ENCODE measurements around the gene GNB1L. TPM values are rescaled to one million over a fixed set of nuclear protein-coding genes. Genes with fewer than 3 reads are reported as not detected.

GNB1L gene
- total RNA-seq, 2 experiments from 2014 or later: 3.0 to 6.5 TPM

- intact Hi-C loops (cut with DNase I, micrococcal nuclease): no loop called here
- Mint-ChIP-seq H3K27ac (no peak overlapping the region), H3K4me1 (ENCODE audit: low read depth) (peaks cover 23% of the 10 kb centered on the region), H3K27me3 (peaks cover 73% of the 10 kb centered on the region), H3K36me3 (ENCODE audit: low read depth) (no peaks in the 10 kb centered on the region), H3K9me3 (no peaks in the 10 kb centered on the region), H3K4me3 (peak overlapping the region; percentile 66)
- ChIA-PET POLR2A (interaction anchor here (0.7 to 1.0 kb wide), 2 partner anchors 9 to 12 kb away, joined by 3 read pairs; no protein-coding TSS in a partner anchor), CTCF (no interaction called here)
- no peak for TF ChIP-seq CTCF (IDR thresholded peaks at IDR 0.05)
- peaks cover 23% of the 10 kb centered on the region for H3K4me1 ChIP-seq (ENCODE audit: insufficient read depth, low read length)
- H3K9me3 ChIP-seq (ENCODE audit: control insufficient read depth in 1 of 2, insufficient read depth in 1 of 2, low read length in 2 of 2): peaks cover 0 to 54% of the 10 kb centered on the region in 2 experiments
- ATAC-seq (ENCODE audit: poor library complexity): no peak
- no peak for DNase-seq
- H3K36me3 ChIP-seq (ENCODE audit: insufficient read depth, low read length): no peaks in the 10 kb centered on the region
- H3K27ac ChIP-seq (ENCODE audit: low read depth in 1 of 2, low read length in 2 of 2): no peak overlapping the region
- H3K27me3 ChIP-seq (ENCODE audit: control insufficient read depth in 1 of 2, insufficient read depth in 2 of 2, low read length in 2 of 2): peaks cover 70 to 79% of the 10 kb centered on the region in 2 experiments
- H3K4me3 ChIP-seq (ENCODE audit: low read length): no peak overlapping the region
These were observed 89.8 kb downstream of the GNB1L start for GRCh38 chr22:19764636-19765476.

GRCh38 chr22:19764299-19764593, 90.4 kb downstream of the GNB1L start:
- ChIA-PET CTCF (no interaction called here), POLR2A (interaction anchor here (0.7 kb wide), 1 partner anchor 13 kb away, joined by 3 read pairs; no protein-coding TSS in a partner anchor)
- DNase-seq (no peak), ATAC-seq (ENCODE audit: poor library complexity) (no peak)
- Mint-ChIP-seq H3K27me3 (peaks cover 72% of the 10 kb centered on the region), H3K9me3 (no peaks in the 10 kb centered on the region), H3K36me3 (ENCODE audit: low read depth) (no peaks in the 10 kb centered on the region), H3K4me1 (ENCODE audit: low read depth) (peaks cover 28% of the 10 kb centered on the region), H3K27ac (no peak overlapping the region), H3K4me3 (peak overlapping the region; percentile 66)
- H3K27ac ChIP-seq (ENCODE audit: low read depth in 1 of 2, low read length in 2 of 2): no peak overlapping the region
- H3K9me3 ChIP-seq (ENCODE audit: control insufficient read depth in 1 of 2, insufficient read depth in 1 of 2, low read length in 2 of 2): peaks cover 0 to 54% of the 10 kb centered on the region in 2 experiments
- H3K36me3 ChIP-seq (ENCODE audit: insufficient read depth, low read length): no peaks in the 10 kb centered on the region
- H3K27me3 ChIP-seq (ENCODE audit: control insufficient read depth in 1 of 2, insufficient read depth in 2 of 2, low read length in 2 of 2): peaks cover 69 to 79% of the 10 kb centered on the region in 2 experiments
- intact Hi-C loops (cut with DNase I, micrococcal nuclease): no loop called here
- no peak for TF ChIP-seq CTCF (IDR thresholded peaks at IDR 0.05)
- H3K4me3 ChIP-seq (ENCODE audit: low read length): no peak overlapping the region
- H3K4me1 ChIP-seq (ENCODE audit: insufficient read depth, low read length): peaks cover 29% of the 10 kb centered on the region

- DNase-seq: no peak
- Mint-ChIP-seq H3K36me3 (ENCODE audit: low read depth) (no peaks in the 10 kb centered on the region), H3K27ac (no peak overlapping the region), H3K27me3 (peaks cover 73% of the 10 kb centered on the region), H3K4me1 (ENCODE audit: low read depth) (peaks cover 28% of the 10 kb centered on the region), H3K9me3 (no peaks in the 10 kb centered on the region), H3K4me3 (no peak overlapping the region)
- intact Hi-C loops (cut with DNase I, micrococcal nuclease): no loop called here
- ChIA-PET CTCF (interaction anchor here (1.7 kb wide), 1 partner anchor 33 kb away, joined by 3 read pairs; no protein-coding TSS in a partner anchor), POLR2A (no interaction called here)
- no peaks in the 10 kb centered on the region for H3K36me3 ChIP-seq (ENCODE audit: insufficient read depth, low read length)
- no peak overlapping the region for H3K27ac ChIP-seq (ENCODE audit: low read depth in 1 of 2, low read length in 2 of 2)
- H3K4me3 ChIP-seq (ENCODE audit: low read length): no peak overlapping the region
- H3K4me1 ChIP-seq (ENCODE audit: insufficient read depth, low read length): peaks cover 29% of the 10 kb centered on the region
- TF ChIP-seq CTCF (IDR thresholded peaks at IDR 0.05): no peak
- H3K27me3 ChIP-seq (ENCODE audit: control insufficient read depth in 1 of 2, insufficient read depth in 2 of 2, low read length in 2 of 2): peaks cover 70 to 80% of the 10 kb centered on the region in 2 experiments
- H3K9me3 ChIP-seq (ENCODE audit: control insufficient read depth in 1 of 2, insufficient read depth in 1 of 2, low read length in 2 of 2): peaks cover 0 to 55% of the 10 kb centered on the region in 2 experiments
- ATAC-seq (ENCODE audit: poor library complexity): no peak
These were observed 91.0 kb downstream of the GNB1L start for GRCh38 chr22:19763458-19764298.
